K562 (cell line): ENCODE data around the gene SERPINA6. TPM values are rescaled to one million over a fixed set of nuclear protein-coding genes. Genes with fewer than 3 reads are reported as not detected.
"Not testable (repeated sequence)": the region's sequence is repeated elsewhere in the genome, so short reads cannot be mapped to it uniquely, and the experiment has no call there.

Experiments
- ATAC-seq: fragments of 200-7000 bp; cut with Tn5 transposase; 3 replicates; pipeline ENCODE4 v1.9.1; 2020; ENCODE audit warnings: moderate library complexity
- BruUV-seq: library from RNA; stranded (reverse); fragments of 400-500 nt; replicated peaks from 2 replicates; lab custom pipeline; 2021; lab: Mats Ljungman, UMichigan
- CTCF ChIA-PET: fragments of 300-600 bp; formaldehyde crosslinking; extraction: SDS; loops from one replicate; lab custom pipeline; 2021; ENCODE audit warnings: low intra/inter-chr PET ratio; lab: Yijun Ruan, JAX
- POLR2A ChIA-PET: fragments of 300-600, 350-650 bp; sonication (Branson Sonifier 250); formaldehyde crosslinking; extraction: SDS; loops from one replicate; lab custom pipeline; 2021; ENCODE audit warnings: antibody characterized with exemption, inconsistent platforms; lab: Yijun Ruan, JAX
- DNase-seq, 4 experiments: peaks; one replicate each; pipeline versions ENCODE4 v3.0.0 to v3.0.0-alpha.2; 2011 to 2018; ENCODE audit warnings: low spot score in 3 of 4, mixed read lengths in 3 of 4; ENCODE audit errors: extremely low read depth in 1 of 4
- FAIRE-seq: peaks from 2 replicates; lab custom pipeline; 2011; peaks lifted over from hg19 to GRCh38; lab: Jason Lieb, UNC
- H2AFZ ChIP-seq: 2 replicates; pipeline ENCODE4 v1.6.0; 2011; ENCODE audit warnings: low read depth, low read length, control low read depth, inconsistent platforms
- H3K27ac ChIP-seq: fragments of 200-600 bp; 3 replicates; pipeline ENCODE4 v1.8.0; 2011; ENCODE audit warnings: low read depth, mild to moderate bottlenecking, control low read depth, inconsistent platforms, low read length, moderate library complexity, mixed read lengths; ENCODE audit errors: extremely low read depth
- H3K27me3 ChIP-seq, 2 experiments: fragments of 300-600 bp in 1 of 2; 2 replicates in 1 of 2; 3 replicates in 1 of 2; pipeline versions ENCODE4 v1.6.0 to v1.8.0; 2011; ENCODE audit warnings: inconsistent platforms in 2 of 2, low read length in 2 of 2, mild to moderate bottlenecking in 1 of 2, mixed read lengths in 1 of 2, moderate library complexity in 1 of 2; ENCODE audit not compliant: control insufficient read depth in 2 of 2, insufficient read depth in 2 of 2
- H3K36me3 ChIP-seq: fragments of 300-600 bp; 3 replicates; pipeline ENCODE4 v1.8.0; 2011; ENCODE audit warnings: mild to moderate bottlenecking, low read length, inconsistent platforms; ENCODE audit not compliant: control insufficient read depth, insufficient read depth
- H3K4me1 ChIP-seq, 2 experiments: fragments of 200-600 bp in 1 of 2; replicated peaks in 1 of 2; 2 replicates in 1 of 2; 3 replicates in 1 of 2; pipeline versions ENCODE4 v1.5.1 to v1.8.0; 2011; ENCODE audit warnings: inconsistent platforms in 2 of 2, low read length in 2 of 2, mild to moderate bottlenecking in 1 of 2, mixed read lengths in 1 of 2, moderate library complexity in 1 of 2; ENCODE audit not compliant: control insufficient read depth in 2 of 2, insufficient read depth in 2 of 2
- H3K4me2 ChIP-seq: 2 replicates; pipeline ENCODE4 v1.6.1; 2011; ENCODE audit warnings: low read length, control low read depth, inconsistent platforms, mixed read lengths; ENCODE audit not compliant: insufficient read depth
- H3K4me3 ChIP-seq: fragments of 200-600 bp; sonication (generic), shearing (Covaris generic); 2 replicates; pipeline ENCODE4 v1.5.1; 2016; ENCODE audit warnings: control low read depth, inconsistent platforms
- H3K79me2 ChIP-seq: fragments of 200-600 bp; 3 replicates; pipeline ENCODE4 v1.8.0; 2011; ENCODE audit warnings: low read length, inconsistent platforms; ENCODE audit not compliant: control insufficient read depth, insufficient read depth
- H3K9ac ChIP-seq, 2 experiments: 2 replicates each; pipeline versions ENCODE4 v1.6.0 to v1.6.1; 2011; ENCODE audit warnings: low read depth in 2 of 2, low read length in 2 of 2, control low read depth in 1 of 2, inconsistent platforms in 1 of 2, mild to moderate bottlenecking in 1 of 2, mixed read lengths in 1 of 2; ENCODE audit not compliant: insufficient read depth in 1 of 2
- H3K9me1 ChIP-seq: one replicate; pipeline ENCODE4 v1.6.0; 2011; ENCODE audit warnings: inconsistent platforms, mild to moderate bottlenecking, low read length, moderate library complexity; ENCODE audit not compliant: control insufficient read depth, insufficient read depth
- H3K9me3 ChIP-seq: replicated peaks from 2 replicates; pipeline ENCODE4 v1.5.1; 2011; ENCODE audit warnings: low read depth, low read length, inconsistent platforms; ENCODE audit not compliant: control insufficient read depth, insufficient read depth
- H4K20me1 ChIP-seq: replicated peaks from 2 replicates; pipeline ENCODE4 v1.6.1; 2011; ENCODE audit warnings: low read length, inconsistent platforms, mixed read lengths; ENCODE audit not compliant: control insufficient read depth, insufficient read depth
- TRIM24 ChIP-seq, 2 experiments: fragments of 450-650 bp; IDR thresholded peaks; 2 replicates each; pipeline ENCODE4 v1.6.1; 2016
- WGBS: fragments of 100-300 bp; shearing (Covaris generic); methylation state at CpG from one replicate; pipeline ENCODE4 v1.1.6; 2016; ENCODE audit warnings: low coverage, mixed read lengths; ENCODE audit not compliant: insufficient coverage; ENCODE audit errors: missing lambda C conversion rate; 5-methylcytosine and 5-hydroxymethylcytosine counted together
- in situ Hi-C: fragments of 300-500 bp; cut with MboI; formaldehyde crosslinking; loops from 4 replicates; pipeline ENCODE4 v1.15.0; 2018; ENCODE audit warnings: inconsistent platforms, mixed read lengths
- intact Hi-C: fragments of 100-400 bp; cut with micrococcal nuclease; formaldehyde crosslinking; loops from 2 replicates; pipeline ENCODE4 v1.14.2; 2022
- polyA plus RNA-seq, 8 experiments: library from polyadenylated mRNA; depleted of rRNA in 4 of 8; stranded (reverse) in 5 of 8; unstranded in 3 of 8; fragments of >200 nt; fragmentation: Nextera tagmentation in 2 of 8; fragmentation: Illumina TruSeq in 1 of 8; extraction: Ambion mirVana in 2 of 8; extraction: Trizol in 1 of 8; gene quantifications; 2 replicates each; pipeline versions ENCODE4 v1.2.1 to v1.2.3, GENCODE V29; 2011 to 2014; ENCODE audit warnings: inconsistent platforms in 1 of 8, missing spikeins in 1 of 8
- total RNA-seq, 7 experiments: library from RNA; depleted of rRNA in 6 of 7; stranded (reverse); fragments of >200 nt in 6 of 7; fragmentation: Illumina TruSeq in 2 of 7; extraction: Trizol in 2 of 7; gene quantifications; 2 replicates each; pipeline versions ENCODE4 v1.2.1 to v1.2.3, GENCODE V29; 2011 to 2021; ENCODE audit warnings: low replicate concordance in 1 of 7
- TF ChIP-seq, protein P1 (sequence below), 2 experiments: fragments of 450-650 bp in 1 of 2; sonication (generic) in 1 of 2; formaldehyde crosslinking in 1 of 2; IDR thresholded peaks; 2 replicates each; pipeline versions ENCODE4 v1.7.1 to v1.9.0; 2016 to 2022; ENCODE audit warnings: inconsistent platforms in 1 of 2, mild to moderate bottlenecking in 1 of 2, missing genetic modification reagents in 1 of 2

The SERPINA6 gene
- total and polyA plus RNA-seq, 9 of the 15 experiments (the other 6 are each of a cell fraction or from before 2014, with no cell fraction given) = not detected

- ChIA-PET POLR2A (interaction anchor here (0.6 kb wide), 1 partner anchor 29 kb away, joined by 4 read pairs; no protein-coding TSS in a partner anchor), CTCF (no interaction called here)
- Histone ChIP-seq H3K9me1 (no peaks in the 10 kb centered on the region), H3K4me3 (no peak overlapping the region), H4K20me1 (no peaks in the 10 kb centered on the region), H3K9ac (no peak overlapping the region), H3K4me1 (no peaks in the 10 kb centered on the region), H3K36me3 (no peaks in the 10 kb centered on the region), H3K27ac (no peak overlapping the region), H3K27me3 (no peaks in the 10 kb centered on the region), H3K9me3 (no peaks in the 10 kb centered on the region), H2AFZ (no peak overlapping the region), H3K4me2 (no peak overlapping the region), H3K79me2 (no peaks in the 10 kb centered on the region)
- intact Hi-C loops (no loop called here), in situ Hi-C loops (no loop called here)
- no peak for TF ChIP-seq TRIM24 (IDR thresholded peaks at IDR 0.05)
- TF ChIP-seq, protein P1, sequence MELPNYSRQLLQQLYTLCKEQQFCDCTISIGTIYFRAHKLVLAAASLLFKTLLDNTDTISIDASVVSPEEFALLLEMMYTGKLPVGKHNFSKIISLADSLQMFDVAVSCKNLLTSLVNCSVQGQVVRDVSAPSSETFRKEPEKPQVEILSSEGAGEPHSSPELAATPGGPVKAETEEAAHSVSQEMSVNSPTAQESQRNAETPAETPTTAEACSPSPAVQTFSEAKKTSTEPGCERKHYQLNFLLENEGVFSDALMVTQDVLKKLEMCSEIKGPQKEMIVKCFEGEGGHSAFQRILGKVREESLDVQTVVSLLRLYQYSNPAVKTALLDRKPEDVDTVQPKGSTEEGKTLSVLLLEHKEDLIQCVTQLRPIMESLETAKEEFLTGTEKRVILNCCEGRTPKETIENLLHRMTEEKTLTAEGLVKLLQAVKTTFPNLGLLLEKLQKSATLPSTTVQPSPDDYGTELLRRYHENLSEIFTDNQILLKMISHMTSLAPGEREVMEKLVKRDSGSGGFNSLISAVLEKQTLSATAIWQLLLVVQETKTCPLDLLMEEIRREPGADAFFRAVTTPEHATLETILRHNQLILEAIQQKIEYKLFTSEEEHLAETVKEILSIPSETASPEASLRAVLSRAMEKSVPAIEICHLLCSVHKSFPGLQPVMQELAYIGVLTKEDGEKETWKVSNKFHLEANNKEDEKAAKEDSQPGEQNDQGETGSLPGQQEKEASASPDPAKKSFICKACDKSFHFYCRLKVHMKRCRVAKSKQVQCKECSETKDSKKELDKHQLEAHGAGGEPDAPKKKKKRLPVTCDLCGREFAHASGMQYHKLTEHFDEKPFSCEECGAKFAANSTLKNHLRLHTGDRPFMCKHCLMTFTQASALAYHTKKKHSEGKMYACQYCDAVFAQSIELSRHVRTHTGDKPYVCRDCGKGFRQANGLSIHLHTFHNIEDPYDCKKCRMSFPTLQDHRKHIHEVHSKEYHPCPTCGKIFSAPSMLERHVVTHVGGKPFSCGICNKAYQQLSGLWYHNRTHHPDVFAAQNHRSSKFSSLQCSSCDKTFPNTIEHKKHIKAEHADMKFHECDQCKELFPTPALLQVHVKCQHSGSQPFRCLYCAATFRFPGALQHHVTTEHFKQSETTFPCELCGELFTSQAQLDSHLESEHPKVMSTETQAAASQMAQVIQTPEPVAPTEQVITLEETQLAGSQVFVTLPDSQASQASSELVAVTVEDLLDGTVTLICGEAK (IDR thresholded peaks at IDR 0.05) = peak; percentile 70
- TF ChIP-seq, protein P1 (CRISPR knock-in tag; IDR thresholded peaks at IDR 0.05) = no peak
- ATAC-seq (no peak), DNase-seq (no peak), FAIRE-seq (no peak)
- 0% methylated on average over 1 of the region's 1 CpG for WGBS
- no TSS peak for BruUV-seq
These were observed 55.8 kb downstream of the SERPINA6 start for GRCh38 chr14:94267352-94267751.

- H3K4me3 ChIP-seq, H3K27ac ChIP-seq, CTCF ChIA-PET, DNase-seq, H3K9me1 ChIP-seq, intact Hi-C loops, in situ Hi-C loops, H3K4me2 ChIP-seq, H3K36me3 ChIP-seq, ATAC-seq, H3K79me2 ChIP-seq, H2AFZ ChIP-seq, H3K9ac ChIP-seq, H3K4me1 ChIP-seq, BruUV-seq, H3K9me3 ChIP-seq, FAIRE-seq, H4K20me1 ChIP-seq, H3K27me3 ChIP-seq: not testable (repeated sequence)
- WGBS = 0% methylated on average over 3 of the region's 3 CpGs
- POLR2A ChIA-PET = interaction anchor here (0.6 kb wide), 1 partner anchor 13 kb away, joined by 3 read pairs; no protein-coding TSS in a partner anchor
These were observed 58.9 kb downstream of the SERPINA6 start for GRCh38 chr14:94264195-94264594.
